PC-3 (cell line): ENCODE data around the gene DLGAP1. TPM values are rescaled to one million over a fixed set of nuclear protein-coding genes. Genes with fewer than 3 reads are reported as not detected.

Experiments
- ATAC-seq: fragments of 200-7000 bp; cut with Tn5 transposase; 2 replicates; pipeline ENCODE4 v1.9.1; 2020; ENCODE audit warnings: mild to moderate bottlenecking, moderate library complexity
- BruUV-seq: library from RNA; stranded (reverse); fragments of 400-500 nt; replicated peaks from 2 replicates; lab custom pipeline; 2021; lab: Mats Ljungman, UMichigan
- CTCF ChIA-PET: fragments of 300-600 bp; sonication (Branson Sonifier 250); formaldehyde crosslinking; loops from one replicate; lab custom pipeline; 2022; ENCODE audit warnings: antibody characterized with exemption; lab: Charles Lee
- POLR2A ChIA-PET: fragments of 300-600 bp; sonication (Branson Sonifier 250); formaldehyde crosslinking; loops from one replicate; lab custom pipeline; 2022; ENCODE audit warnings: antibody characterized with exemption; ENCODE audit not compliant: unreplicated experiment; lab: Charles Lee
- DNase-seq: peaks from one replicate; pipeline ENCODE4 v3.0.0-alpha.2; 2015
- H2AFZ ChIP-seq: fragments of 300-600 bp; sonication (generic); 2 replicates; pipeline ENCODE4 v1.6.0; 2016; ENCODE audit warnings: antibody characterized with exemption, low read length
- H3F3A ChIP-seq: fragments of 300-600 bp; sonication (generic); one replicate; pipeline ENCODE4 v1.6.0; 2017; ENCODE audit warnings: antibody characterized with exemption, low read length, control low read depth, mild to moderate bottlenecking; ENCODE audit not compliant: unreplicated experiment
- H3K27ac ChIP-seq: fragments of 300-600 bp; sonication (generic); 2 replicates; pipeline ENCODE4 v1.5.1; 2016; ENCODE audit warnings: mild to moderate bottlenecking, low read length
- H3K27me3 ChIP-seq: fragments of 300-600 bp; sonication (generic); 2 replicates; pipeline ENCODE4 v1.6.1; 2016; ENCODE audit warnings: low read length, mixed read lengths
- H3K36me3 ChIP-seq: fragments of 300-600 bp; sonication (generic); 2 replicates; pipeline ENCODE4 v1.6.1; 2016; ENCODE audit warnings: low read depth, mixed run types, low read length, mixed read lengths
- H3K4me1 ChIP-seq: fragments of 300-600 bp; sonication (generic); 2 replicates; pipeline ENCODE4 v1.5.1; 2016; ENCODE audit warnings: low read length; ENCODE audit not compliant: insufficient read depth
- H3K4me2 ChIP-seq: fragments of 300-600 bp; sonication (generic); 2 replicates; pipeline ENCODE4 v1.6.0; 2016; ENCODE audit warnings: low read length
- H3K4me3 ChIP-seq: fragments of 300-600 bp; sonication (generic); 2 replicates; pipeline ENCODE4 v1.5.1; 2016; ENCODE audit warnings: mild to moderate bottlenecking, low read length, mixed read lengths
- H3K79me2 ChIP-seq: fragments of 300-600 bp; sonication (generic); 2 replicates; pipeline ENCODE4 v1.6.1; 2017; ENCODE audit warnings: low read length, mixed read lengths
- H3K9ac ChIP-seq: fragments of 300-600 bp; sonication (generic); 2 replicates; pipeline ENCODE4 v1.6.0; 2016; ENCODE audit warnings: mild to moderate bottlenecking, low read length
- H3K9me2 ChIP-seq: fragments of 300-600 bp; sonication (generic); replicated peaks from 2 replicates; pipeline ENCODE4 v1.6.1; 2016; ENCODE audit warnings: mixed run types, low read length, mixed read lengths
- H3K9me3 ChIP-seq: fragments of 300-600 bp; sonication (generic); 2 replicates; pipeline ENCODE4 v1.6.1; 2016; ENCODE audit warnings: low read length, mixed read lengths
- H4K20me1 ChIP-seq: fragments of 300-600 bp; sonication (generic); 2 replicates; pipeline ENCODE4 v1.6.1; 2016; ENCODE audit warnings: low read length, mixed read lengths
- EZH2 ChIP-seq: fragments of 300-600 bp; sonication (generic); IDR thresholded peaks from one replicate; pipeline ENCODE4 v1.6.1; 2017; ENCODE audit warnings: antibody characterized with exemption, mild to moderate bottlenecking, low read length; ENCODE audit not compliant: unreplicated experiment
- EZH2phosphoT487 ChIP-seq: fragments of 300-600 bp; sonication (generic); IDR thresholded peaks from 2 replicates; pipeline ENCODE4 v1.6.1; 2018; ENCODE audit warnings: mild to moderate bottlenecking, antibody characterized with exemption, low read length, borderline replicate concordance
- intact Hi-C: fragments of 100-400 bp; cut with micrococcal nuclease; formaldehyde crosslinking; loops from 2 replicates; pipeline ENCODE4 v1.9.0; 2023
- total RNA-seq: library from RNA; depleted of rRNA; stranded (reverse); fragments of >200 nt; gene quantifications from 2 replicates; pipeline ENCODE4 v1.2.3, GENCODE V29; 2014
- TF ChIP-seq, protein P1 (sequence below): fragments of 300-600 bp; sonication (generic); conservative IDR thresholded peaks from 2 replicates; pipeline ENCODE4 v1.5.1; 2017; ENCODE audit warnings: antibody characterized with exemption, low read depth, mild to moderate bottlenecking, low read length

The DLGAP1 gene
- total RNA-seq, 1 experiment from 2014 or later = not detected

DNA sequence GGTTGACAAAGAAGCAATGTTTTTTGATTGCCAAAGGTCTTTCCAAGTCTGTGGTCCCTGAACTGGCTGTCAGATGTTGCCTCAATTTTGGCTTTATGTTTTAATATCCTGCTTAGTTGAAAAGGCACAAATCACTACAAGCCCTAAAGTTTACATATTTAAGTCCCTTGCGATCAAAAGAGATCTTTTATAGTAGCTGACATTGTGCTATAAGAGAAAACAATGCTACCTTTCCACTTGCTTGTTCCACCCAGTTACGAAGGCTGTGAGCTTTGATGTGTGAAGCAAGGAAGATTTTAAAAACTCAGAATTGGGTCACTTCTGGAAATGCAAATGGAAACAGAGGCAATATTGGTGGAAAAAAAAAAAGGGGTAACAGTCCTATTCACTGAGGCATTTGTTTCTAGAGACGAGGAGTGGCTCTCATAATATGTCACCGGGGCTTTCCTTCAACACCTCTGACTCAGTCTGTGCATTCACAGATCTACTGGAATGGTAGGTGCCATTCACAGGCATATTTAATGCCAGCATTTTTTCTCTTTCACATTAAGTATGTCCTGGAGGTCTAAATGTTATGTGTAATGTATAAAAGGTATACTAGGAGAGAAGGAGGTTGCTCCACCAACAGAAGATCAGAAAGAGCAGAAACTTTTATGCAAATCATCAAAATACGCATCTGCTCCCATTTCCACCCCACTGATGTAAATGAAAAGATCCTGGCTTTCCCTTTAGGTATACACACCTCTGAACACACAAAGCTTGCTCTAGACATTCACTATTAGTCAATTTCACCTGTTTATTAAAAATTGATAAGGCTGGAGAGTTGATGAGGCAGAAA lies 913.3 kb downstream of the DLGAP1 start:
- no TSS peak for BruUV-seq
- no peak overlapping the region; the same call in 1 of the 2 replicates for H2AFZ ChIP-seq

DNA sequence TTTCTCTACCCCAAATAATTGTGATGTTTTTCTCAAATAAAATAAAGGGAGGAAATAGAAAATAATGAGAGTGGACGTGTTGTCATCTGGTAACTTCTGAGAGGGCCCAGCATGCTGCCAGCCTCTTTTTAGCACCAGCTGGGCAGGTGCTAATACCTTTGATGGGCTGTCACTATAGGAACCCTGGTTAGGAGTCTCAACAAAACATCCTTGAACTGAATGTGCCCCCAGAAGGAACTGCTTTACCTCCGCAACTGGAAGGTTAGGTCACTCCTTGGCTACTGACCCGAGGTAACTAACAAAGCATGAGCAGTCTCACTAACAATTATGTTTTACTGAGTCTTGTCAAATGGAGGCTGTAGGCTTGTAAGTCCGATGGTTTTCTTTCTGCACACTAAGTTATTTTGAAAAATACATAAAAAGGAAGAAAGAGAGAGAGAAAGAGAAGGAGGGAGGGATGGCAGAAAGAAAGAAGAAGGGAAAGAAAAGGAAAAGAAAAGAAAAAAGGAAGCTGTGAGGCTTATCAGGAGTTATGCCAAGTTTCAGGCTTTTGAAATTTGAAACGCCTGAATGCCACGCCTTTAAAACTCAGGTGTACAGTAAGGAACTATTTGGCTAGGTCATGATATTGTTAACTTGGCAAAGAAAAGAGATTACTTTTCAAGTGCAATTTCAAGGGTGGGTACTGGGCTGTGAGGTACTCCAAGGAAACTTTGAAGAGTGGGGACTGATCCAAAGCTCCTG lies 914.1 kb downstream of the DLGAP1 start:
- H4K20me1 ChIP-seq = no peaks in the 10 kb centered on the region
- no peak overlapping the region for H3K27ac ChIP-seq
- BruUV-seq = no TSS peak
- no peaks in the 10 kb centered on the region for H3K9me2 ChIP-seq
- CTCF ChIA-PET = interaction anchor here (0.6 kb wide), 1 partner anchor 67 kb away, joined by 5 read pairs; no protein-coding TSS in a partner anchor
- ATAC-seq (peak; percentile 75), DNase-seq (peak; percentile 63)
- H2AFZ ChIP-seq = peak overlapping the region; percentile 66; the same call in 1 of the 2 replicates
- no peaks in the 10 kb centered on the region for H3K79me2 ChIP-seq
- POLR2A ChIA-PET = no interaction called here
- intact Hi-C loops = no loop called here
- no peaks in the 10 kb centered on the region for H3F3A ChIP-seq
- H3K4me2 ChIP-seq = peak overlapping the region; percentile 62
- 0 out of 2 replicates have a peak overlapping the region, but pooled peaks have one; percentile 12 for H3K4me3 ChIP-seq
- no peak overlapping the region for H3K9ac ChIP-seq
- H3K9me3 ChIP-seq = no peaks in the 10 kb centered on the region
- H3K4me1 ChIP-seq = peaks cover 15% of the 10 kb centered on the region
- no peaks in the 10 kb centered on the region for H3K27me3 ChIP-seq
- TF ChIP-seq EZH2phosphoT487 (no peak), EZH2 (no peak)
- TF ChIP-seq, protein P1, sequence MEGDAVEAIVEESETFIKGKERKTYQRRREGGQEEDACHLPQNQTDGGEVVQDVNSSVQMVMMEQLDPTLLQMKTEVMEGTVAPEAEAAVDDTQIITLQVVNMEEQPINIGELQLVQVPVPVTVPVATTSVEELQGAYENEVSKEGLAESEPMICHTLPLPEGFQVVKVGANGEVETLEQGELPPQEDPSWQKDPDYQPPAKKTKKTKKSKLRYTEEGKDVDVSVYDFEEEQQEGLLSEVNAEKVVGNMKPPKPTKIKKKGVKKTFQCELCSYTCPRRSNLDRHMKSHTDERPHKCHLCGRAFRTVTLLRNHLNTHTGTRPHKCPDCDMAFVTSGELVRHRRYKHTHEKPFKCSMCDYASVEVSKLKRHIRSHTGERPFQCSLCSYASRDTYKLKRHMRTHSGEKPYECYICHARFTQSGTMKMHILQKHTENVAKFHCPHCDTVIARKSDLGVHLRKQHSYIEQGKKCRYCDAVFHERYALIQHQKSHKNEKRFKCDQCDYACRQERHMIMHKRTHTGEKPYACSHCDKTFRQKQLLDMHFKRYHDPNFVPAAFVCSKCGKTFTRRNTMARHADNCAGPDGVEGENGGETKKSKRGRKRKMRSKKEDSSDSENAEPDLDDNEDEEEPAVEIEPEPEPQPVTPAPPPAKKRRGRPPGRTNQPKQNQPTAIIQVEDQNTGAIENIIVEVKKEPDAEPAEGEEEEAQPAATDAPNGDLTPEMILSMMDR = no peak
- H3K36me3 ChIP-seq = no peaks in the 10 kb centered on the region

More for the DNA sequence above, 913.3 kb downstream of the DLGAP1 start:
- H3K4me1 ChIP-seq = peaks cover 15% of the 10 kb centered on the region
- intact Hi-C loops = no loop called here
- H3K27ac ChIP-seq = no peak overlapping the region
- ATAC-seq (no peak), DNase-seq (peak; percentile 12)
- H3K27me3 ChIP-seq = no peaks in the 10 kb centered on the region
- H3K4me2 ChIP-seq = peak overlapping the region; percentile 62
- H4K20me1 ChIP-seq = no peaks in the 10 kb centered on the region
- ChIA-PET POLR2A (no interaction called here), CTCF (interaction anchor here (0.6 kb wide), 1 partner anchor 66 kb away, joined by 5 read pairs; no protein-coding TSS in a partner anchor)
- TF ChIP-seq EZH2 = no peak
- no peak overlapping the region for H3K9ac ChIP-seq
- no peaks in the 10 kb centered on the region for H3K9me3 ChIP-seq
- H3F3A ChIP-seq = no peaks in the 10 kb centered on the region
- H3K9me2 ChIP-seq = no peaks in the 10 kb centered on the region
- no peaks in the 10 kb centered on the region for H3K79me2 ChIP-seq
- H3K36me3 ChIP-seq = no peaks in the 10 kb centered on the region
- no peak overlapping the region for H3K4me3 ChIP-seq

DNA sequence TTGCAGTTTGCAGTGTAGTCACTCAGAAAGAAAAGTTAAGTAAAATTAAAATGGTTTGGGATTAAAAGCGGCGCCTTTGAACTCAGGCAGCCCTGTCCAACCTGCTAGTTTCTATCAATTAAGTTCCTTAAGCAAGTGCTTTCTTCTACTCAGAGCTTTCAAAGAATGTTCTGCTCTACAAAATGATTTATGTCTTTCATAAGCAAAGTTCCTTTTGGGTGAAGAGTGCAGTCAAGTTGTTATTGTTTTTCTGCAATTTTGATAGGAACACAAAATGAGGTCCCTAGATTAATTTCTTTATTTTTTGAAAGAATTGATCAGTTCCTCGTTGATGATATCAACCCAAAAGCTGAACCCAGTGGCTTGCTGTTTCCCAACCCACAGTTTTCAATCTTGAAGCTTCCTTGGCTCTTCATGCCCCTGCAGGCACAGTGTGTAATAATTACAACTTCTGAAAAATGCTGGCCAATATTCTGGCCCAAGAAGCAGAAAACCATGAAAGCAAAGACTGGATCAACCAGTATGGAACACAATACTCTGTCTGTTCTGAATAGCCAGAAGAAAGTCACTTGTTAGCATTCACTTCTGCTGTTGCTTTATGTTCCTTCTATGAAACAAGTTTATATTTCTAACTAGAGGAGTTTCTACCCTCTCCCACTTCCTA lies 916.0 kb downstream of the DLGAP1 start:
- no peak overlapping the region for H3K9ac ChIP-seq
- ChIA-PET POLR2A (interaction anchor here (0.7 kb wide), 1 partner anchor 10 kb away, joined by 3 read pairs; no protein-coding TSS in a partner anchor), CTCF (interaction anchor here (0.6 kb wide), 1 partner anchor 57 kb away, joined by 3 read pairs; no protein-coding TSS in a partner anchor)
- H3K27me3 ChIP-seq = no peaks in the 10 kb centered on the region
- H3K79me2 ChIP-seq = no peaks in the 10 kb centered on the region
- intact Hi-C loops = no loop called here
- peak; percentile 25 for DNase-seq
- H3K4me3 ChIP-seq = no peak overlapping the region
- peaks cover 15% of the 10 kb centered on the region for H3K4me1 ChIP-seq
- H2AFZ ChIP-seq = no peak overlapping the region
- no peaks in the 10 kb centered on the region for H3K36me3 ChIP-seq
- no peaks in the 10 kb centered on the region for H3K9me3 ChIP-seq
- no peaks in the 10 kb centered on the region for H3K9me2 ChIP-seq
- no TSS peak for BruUV-seq
- no peak for ATAC-seq
- no peak overlapping the region for H3K4me2 ChIP-seq
- no peak overlapping the region for H3K27ac ChIP-seq
- TF ChIP-seq EZH2phosphoT487 (no peak), EZH2 (no peak)
- TF ChIP-seq, protein P1 = no peak
- no peaks in the 10 kb centered on the region for H4K20me1 ChIP-seq
- H3F3A ChIP-seq = no peaks in the 10 kb centered on the region
